GM18499 (cell line): ENCODE results near the gene ALX1.
"Not testable (repeated sequence)": the region's sequence is repeated elsewhere in the genome, so short reads cannot be mapped to it uniquely, and the experiment has no call there.

Experiments
- ATAC-seq: cut with Tn5 transposase; IDR thresholded peaks from one replicate; pipeline ENCODE4 v1.9.1; 2021; ENCODE audit warnings: moderate number of reproducible peaks; ENCODE audit not compliant: insufficient read depth, unreplicated experiment

Gene ALX1

GRCh38 chr12:85296362-85296761 lies 16.3 kb downstream of the ALX1 start:
- ATAC-seq, result no peak

GRCh38 chr12:85299053-85299452 lies 19.0 kb downstream of the ALX1 start:
- ATAC-seq, result no peak

- no peak for ATAC-seq
Observed at GRCh38 chr12:85301051-85301450, 21.0 kb downstream of the ALX1 start.

GRCh38 chr12:85308374-85308773 lies 28.4 kb downstream of the ALX1 start:
- ATAC-seq, result no peak

- no peak for ATAC-seq
Observed at GRCh38 chr12:85309125-85309566, 29.1 kb downstream of the ALX1 start.

GRCh38 chr12:85310025-85310424 lies 30.0 kb downstream of the ALX1 start:
- no peak for ATAC-seq

GRCh38 chr12:85310456-85311076 lies 30.5 kb downstream of the ALX1 start:
- no peak for ATAC-seq

GRCh38 chr12:85317866-85318636 lies 38.0 kb downstream of the ALX1 start:
- not testable (repeated sequence) for ATAC-seq

GRCh38 chr12:85322715-85323114 lies 42.7 kb downstream of the ALX1 start:
- no peak for ATAC-seq

- no peak for ATAC-seq
Observed at GRCh38 chr12:85325442-85325841, 45.4 kb downstream of the ALX1 start.

- no peak for ATAC-seq
Observed at GRCh38 chr12:85329913-85330312, 49.9 kb downstream of the ALX1 start.

- ATAC-seq, result no peak
Observed at GRCh38 chr12:85348779-85349178, 68.8 kb downstream of the ALX1 start.

GRCh38 chr12:85350356-85350755 lies 70.3 kb downstream of the ALX1 start:
- no peak for ATAC-seq
